Transverse colon (tissue), 4 donors: ENCODE data around the gene GPC5.

ENCODE experiments used
- CTCF ChIP-seq, 5 experiments: fragments of 200-600 bp in 3 of 5; fragments of 450-650 bp in 2 of 5; sonication (generic) in 3 of 5; IDR thresholded peaks; 1 replicate in 2 of 5; 2 replicates in 3 of 5; pipeline ENCODE4 v1.5.1; 2016 to 2017; ENCODE audit warnings: antibody characterized with exemption in 5 of 5, inconsistent platforms in 3 of 5, mild to moderate bottlenecking in 2 of 5, moderate library complexity in 1 of 5
- POLR2A ChIP-seq: fragments of 450-650 bp; IDR thresholded peaks from one replicate; pipeline ENCODE4 v1.6.1; 2016; ENCODE audit warnings: antibody characterized with exemption, mild to moderate bottlenecking, moderate library complexity
- POLR2AphosphoS5 ChIP-seq, 3 donors: sonication (generic); formaldehyde crosslinking; IDR thresholded peaks; one replicate each; pipeline ENCODE4 v1.6.1; 2016; ENCODE audit warnings: antibody characterized with exemption in 3 of 3

- TF ChIP-seq CTCF (IDR thresholded peaks at IDR 0.05) (no peak), POLR2AphosphoS5 (IDR thresholded peaks at IDR 0.05) (no peak), POLR2A (no peak)
Measured at GRCh38 chr13:92320323-92320722, 921.9 kb downstream of the GPC5 start.
